HT-29 (cell line): Measurements from ENCODE around the gene GPRIN3. TPM values are rescaled to one million over a fixed set of nuclear protein-coding genes. Genes with fewer than 3 reads are reported as not detected.

Experiments used
- DNase-seq: peaks from one replicate; pipeline ENCODE4 v3.0.0-alpha.2; 2015; ENCODE audit warnings: low spot score
- total RNA-seq: library from RNA; depleted of rRNA; stranded (reverse); fragments of >200 nt; shearing (Covaris generic); gene quantifications from 2 replicates; pipeline ENCODE4 v1.2.3, GENCODE V29; 2014; rRNA removed

Gene GPRIN3
- 2.4 and 3.3 TPM in 2 replicates for total RNA-seq

DNA sequence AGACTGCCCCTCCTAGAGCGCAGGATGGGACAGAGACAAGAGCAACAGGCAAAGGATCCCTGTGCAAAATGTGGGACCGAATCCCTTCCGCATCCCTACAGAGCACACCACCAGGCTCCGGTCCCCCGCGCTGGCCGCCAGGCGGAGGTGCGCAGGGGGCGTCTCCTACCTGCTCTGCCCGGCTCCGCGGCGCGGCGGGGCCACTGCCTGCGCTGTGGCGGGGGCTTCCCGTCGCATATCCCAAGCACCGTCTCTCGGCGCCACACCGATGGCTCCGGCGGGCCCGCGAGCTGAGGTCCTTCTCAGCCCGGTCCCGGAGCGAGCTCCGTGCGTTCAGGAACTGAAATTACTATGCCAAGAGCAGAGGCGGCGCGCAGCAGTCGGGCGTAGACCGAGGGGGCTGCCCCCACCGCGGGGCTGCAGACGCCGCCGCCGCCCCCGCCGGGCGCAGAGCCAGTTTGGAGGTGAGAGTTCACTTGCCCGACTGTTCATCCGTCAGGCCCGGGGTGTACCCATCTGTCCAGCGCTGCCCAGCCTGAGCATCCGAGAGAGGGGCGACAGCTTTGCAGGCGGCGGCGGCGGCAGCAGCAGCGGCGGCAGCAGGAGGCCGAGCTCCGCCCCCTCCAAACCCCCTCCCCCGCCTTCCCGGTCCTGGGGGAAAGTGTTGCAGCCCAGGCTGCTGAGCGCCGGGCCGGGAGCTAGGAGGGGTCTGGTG, at the start of gene GPRIN3:
Gene GPRIN3, minus strand, starts transcription at position 355 of the 715 bp plus-strand sequence. CDS start 57,690 bp downstream, outside the sequence.
- peak; percentile 45 for DNase-seq

DNA sequence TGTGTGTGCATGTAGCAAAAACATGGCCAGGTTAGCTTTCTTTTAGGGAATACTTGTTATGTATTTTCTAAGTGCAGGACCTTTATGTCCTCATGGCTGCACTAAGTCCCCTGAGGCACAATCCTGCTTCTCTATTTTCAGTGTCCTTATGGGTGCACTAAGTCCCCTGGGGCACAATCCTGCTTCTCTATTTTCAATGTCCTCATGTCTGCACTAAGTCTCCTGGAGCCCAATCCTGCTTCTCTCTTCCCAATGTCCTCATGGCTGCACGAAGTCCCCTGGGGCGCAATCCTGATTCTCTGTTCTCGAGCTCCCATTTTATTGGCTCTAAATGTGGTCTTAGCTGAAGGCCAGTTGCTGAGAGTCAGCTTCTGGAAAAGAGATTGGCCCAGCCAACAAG, 49.7 kb upstream of the GPRIN3 start:
- no peak for DNase-seq

DNA sequence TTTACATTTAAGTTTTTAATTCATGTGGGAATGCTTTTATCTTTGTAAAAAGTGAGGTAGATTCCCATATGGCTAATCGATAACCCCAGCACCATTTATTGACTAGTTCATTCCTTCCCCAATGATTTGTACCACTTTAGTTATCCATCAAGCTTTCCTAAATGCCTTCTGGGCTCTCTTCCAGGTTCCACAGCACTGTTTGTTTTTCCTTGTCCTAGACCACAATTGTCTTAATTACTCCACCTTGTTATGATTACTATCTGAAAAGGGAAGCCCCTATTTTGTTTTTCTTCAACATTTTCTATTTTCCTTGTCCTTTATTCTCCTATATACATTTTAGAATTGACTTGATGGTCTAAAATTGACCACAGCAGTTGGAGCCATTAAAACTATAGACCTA, 48.5 kb upstream of the GPRIN3 start:
- DNase-seq = peak; percentile 34

DNA sequence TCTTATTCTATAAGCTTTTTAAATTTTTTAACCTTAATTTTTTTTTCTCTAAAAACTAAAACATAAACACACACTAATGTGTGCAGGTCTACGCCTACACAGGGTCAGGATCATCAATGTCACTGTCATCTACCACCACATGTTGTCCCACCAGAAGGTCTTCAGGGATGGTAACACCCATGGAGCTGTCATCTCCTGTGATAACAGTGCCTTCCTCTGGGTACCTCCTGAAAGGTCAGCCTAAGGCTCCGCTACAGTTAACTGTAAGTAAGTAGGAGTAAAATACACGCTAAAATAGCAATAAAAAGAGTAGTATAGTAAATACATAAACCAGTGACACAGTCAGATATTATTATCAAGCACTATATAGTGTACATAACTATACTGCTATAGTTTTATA, 45.9 kb upstream of the GPRIN3 start:
- DNase-seq = no peak

DNA sequence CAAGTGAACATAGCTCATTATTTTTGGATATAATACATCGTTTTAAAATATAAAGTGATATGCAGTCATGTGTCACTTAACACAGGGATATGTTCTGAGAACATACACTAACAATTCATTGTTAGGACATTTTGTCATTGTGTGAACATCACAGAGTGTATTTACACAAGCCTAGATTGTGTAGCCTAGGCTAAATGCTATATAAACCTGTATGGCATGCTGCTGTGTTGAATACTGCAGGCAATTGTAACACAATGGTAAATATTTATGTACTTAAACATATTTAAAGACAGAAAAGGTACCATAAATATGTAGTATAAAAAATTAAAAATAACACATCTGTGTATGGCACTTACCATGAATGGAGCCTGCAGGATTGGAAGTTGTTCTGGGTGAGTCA, 44.9 kb upstream of the GPRIN3 start:
- no peak for DNase-seq

DNA sequence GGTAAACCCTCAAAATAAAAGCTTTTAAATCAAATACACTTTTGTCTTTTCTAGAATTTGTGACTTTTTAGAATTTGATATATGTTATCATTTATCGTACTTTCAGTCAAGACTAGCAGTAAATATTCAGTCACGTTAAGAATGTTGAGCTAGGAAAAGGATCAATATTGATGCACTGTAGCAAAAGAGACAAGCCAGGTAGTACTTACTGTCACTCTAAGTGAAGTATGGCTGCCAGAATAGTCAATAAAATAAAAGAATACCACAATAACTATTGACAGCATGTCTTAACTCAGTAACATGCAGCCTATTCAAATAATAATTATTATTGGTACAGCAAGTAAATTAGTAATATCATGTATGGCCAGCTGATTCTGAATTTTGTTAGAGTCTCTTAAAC, 43.6 kb upstream of the GPRIN3 start:
- no peak for DNase-seq

DNA sequence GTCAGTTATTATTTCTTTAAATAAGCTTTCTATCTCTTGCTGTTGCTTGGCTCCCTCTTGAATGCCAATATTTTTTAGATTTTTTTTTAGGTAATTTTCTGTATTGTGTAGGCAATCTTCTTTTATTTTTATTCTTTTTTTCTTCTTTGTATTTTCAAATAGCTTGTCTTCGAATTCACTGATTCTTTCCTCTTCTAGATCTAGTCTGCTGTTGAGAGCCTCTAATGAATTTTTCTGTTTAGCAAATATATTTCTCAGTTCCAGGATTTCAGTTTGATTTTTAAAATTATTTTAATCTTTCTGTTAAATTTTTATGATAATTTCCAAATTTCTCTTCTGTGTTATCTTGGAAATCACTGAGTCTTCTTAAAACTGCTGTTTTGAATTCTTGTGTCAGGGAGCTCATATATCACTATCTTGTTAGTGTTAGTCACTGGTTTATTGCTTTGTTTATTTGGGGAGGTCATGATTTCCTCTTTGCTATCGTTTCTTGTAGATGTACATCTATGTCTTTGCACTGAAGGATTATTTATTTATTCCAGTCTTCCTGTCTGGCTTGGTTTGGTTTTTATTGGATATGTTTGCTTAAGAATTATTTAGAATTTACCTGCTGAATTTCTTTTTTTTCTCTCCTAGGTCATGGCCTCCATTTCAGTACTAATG, 39.9 kb upstream of the GPRIN3 start:
- DNase-seq = no peak

DNA sequence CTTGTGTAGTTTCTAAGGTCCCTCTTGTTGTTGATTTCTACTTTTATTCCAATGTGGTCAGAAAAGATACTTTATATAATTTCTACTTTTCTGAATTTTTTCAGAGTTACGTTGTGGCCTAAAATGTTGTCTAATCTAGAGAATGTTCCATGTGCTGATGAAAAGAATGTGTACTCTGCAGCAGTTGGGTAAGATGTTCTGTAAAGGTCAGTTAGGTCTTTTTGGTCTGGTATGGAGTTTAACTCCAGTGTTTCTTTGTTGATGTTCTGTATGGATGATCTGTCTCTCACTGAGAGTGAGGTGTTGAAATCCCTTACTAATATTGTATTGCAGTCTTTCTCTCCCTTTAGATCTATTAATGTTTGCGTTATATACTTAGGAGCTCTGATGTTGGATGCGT, 37.0 kb upstream of the GPRIN3 start:
- no peak for DNase-seq

DNA sequence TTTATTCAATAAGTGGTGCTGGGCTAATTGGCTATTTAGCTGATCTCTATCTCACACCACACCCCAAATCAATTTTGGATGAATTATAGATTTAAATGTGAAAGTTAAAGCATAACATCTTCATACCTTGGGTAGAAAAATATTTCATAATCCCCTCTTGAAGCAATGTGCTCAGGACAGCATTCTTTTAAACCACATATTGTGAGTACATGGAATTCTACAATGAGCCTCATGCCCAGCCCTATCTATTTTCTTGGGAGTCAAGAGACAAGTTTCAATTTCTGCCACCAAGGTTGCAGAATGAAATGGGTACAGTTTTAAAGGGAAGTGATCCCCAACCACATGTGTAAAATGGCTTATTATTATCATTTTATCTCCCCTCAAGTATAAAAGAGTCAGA, 30.6 kb upstream of the GPRIN3 start:
- DNase-seq = no peak

DNA sequence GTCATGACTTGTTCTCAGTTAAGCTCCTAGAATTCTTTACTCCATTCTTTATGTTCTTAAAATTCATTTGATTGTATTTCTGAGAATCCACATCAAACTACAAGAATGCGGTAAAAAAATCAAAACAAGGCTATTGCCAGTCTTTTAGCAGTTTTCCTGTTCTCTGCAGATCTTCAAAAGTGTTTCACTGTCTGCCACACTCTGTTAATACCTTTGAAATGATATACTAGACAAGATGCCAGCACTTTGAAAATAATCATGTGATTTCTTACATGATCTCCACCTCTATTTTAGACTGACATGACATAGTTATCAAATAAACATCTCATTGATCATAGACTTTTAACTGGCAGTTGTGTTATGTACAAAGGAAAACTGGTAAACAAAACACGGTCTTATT, 30.1 kb upstream of the GPRIN3 start:
- DNase-seq = no peak

DNA sequence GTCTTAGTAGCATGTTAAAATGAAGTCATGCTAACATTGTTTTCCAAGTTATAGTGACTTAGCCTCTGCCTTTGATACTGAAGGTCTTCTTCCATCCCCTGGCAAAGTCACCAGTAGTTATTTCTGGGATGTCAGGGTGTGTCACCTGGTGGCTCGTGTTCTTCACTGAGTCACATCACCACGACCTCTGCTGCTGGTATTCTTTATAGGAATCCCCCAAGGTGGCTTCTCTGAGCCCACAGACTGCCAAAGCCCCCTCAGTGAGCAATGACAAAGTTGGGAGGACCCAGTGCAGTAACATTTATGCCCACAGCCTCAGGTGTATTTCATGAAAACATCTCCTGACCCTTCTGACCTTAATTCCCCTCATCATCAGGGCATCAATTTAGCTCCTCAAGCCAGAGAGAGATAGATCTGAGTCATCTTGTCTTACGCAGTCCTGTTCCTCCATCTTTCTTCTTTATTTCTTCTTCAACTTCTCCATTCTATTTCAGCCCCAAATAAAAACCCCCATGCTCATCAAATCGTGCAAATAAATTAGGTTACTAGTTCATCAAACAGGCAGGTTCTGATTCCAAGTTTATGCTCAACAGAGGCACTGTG, 29.3 kb upstream of the GPRIN3 start:
- DNase-seq = no peak

DNA sequence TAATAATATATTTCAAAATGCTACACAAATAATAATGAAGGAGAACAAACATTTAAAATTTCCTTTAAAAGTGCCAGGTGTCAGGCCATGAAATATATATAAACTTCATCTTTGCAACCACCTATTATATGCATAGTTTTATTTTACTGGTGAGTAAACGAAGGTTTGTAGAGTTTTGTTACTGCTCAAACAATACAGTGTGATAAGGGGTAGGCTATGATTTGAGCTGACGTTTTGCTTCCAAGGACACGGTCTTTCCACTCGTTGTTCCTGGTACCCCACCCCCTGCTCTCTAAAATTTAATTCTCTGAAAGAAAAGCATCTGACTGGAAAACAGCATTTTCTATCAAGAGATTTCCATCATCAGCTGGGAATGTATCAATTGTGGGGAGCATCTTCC, 27.2 kb upstream of the GPRIN3 start:
- DNase-seq = no peak

DNA sequence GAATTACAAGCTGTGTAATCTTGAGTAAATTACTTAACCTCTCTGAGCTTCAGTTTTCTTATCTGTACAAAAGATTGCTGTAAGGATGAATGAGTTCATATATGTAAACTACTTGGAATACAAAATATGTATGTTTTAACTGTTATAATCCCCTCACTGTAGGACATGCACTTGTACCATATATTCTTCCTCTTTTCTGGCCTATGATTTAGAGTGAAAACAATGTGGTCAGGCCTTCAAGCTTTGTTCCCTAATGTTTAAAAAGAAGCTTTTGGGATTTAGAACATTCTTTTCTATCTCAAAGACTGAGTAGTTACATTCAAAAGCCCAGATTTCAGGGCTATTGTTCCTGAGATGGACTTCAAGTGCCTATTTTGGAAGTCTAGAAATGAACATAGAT, 26.7 kb upstream of the GPRIN3 start:
- DNase-seq = no peak

DNA sequence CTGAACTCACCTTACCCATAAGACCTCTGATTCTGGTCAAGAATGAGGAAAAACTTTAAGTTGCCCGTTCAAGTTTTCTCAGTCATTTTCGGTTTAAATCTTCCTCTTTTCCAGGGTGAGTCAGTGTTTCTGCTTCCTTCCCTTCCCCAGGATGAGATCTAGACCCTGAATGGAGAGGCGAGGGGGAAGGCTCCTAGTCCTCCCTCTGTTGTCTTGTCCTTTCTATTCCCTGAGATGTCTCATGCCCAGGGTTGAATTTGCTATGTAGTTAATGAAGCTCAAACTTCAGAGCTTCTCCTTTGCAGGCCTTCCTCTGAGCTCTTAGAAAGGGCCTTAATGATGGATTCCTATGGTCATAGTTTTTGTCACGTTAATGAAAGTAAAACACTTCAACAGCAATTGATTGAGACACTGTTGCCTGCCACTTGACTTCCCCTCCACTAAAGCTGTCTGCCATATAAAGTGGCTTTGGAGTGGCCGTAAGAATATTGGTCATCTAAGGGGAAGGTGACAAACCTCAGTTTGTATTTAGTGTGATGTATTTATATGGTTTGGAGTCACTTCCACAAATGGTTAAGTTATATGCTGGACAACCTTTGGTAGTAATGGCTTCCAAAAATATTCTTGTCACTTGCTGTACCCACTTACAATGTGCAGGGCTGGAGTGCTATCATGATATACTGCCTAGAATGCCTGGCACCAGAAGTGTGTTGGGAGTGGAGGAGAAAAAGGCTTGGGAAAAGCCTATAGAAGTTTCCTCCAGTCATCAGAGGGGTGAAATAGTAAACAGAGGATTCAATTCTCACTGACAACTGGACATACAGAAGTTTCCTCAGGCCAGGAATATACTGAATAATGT, 24.3 kb upstream of the GPRIN3 start:
- DNase-seq = no peak

DNA sequence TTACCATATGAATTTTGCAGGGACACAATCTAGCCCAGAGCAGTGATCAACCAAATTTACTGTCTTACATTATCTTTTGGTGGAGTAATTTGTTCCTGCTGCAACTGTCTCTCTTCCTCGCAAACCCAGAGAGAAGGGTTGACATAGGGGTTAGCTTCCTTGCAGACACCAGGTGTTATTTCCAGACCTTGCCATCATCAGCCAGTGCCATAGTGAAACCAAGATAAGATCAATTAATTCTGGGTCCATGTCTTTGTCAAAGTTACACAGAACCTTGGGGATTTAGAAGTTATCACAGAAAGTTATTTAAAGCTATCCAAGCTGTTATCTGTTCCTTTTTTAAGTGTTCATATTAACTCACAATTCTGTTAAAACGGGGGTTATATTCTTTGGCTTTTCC, 23.6 kb upstream of the GPRIN3 start:
- DNase-seq = no peak

DNA sequence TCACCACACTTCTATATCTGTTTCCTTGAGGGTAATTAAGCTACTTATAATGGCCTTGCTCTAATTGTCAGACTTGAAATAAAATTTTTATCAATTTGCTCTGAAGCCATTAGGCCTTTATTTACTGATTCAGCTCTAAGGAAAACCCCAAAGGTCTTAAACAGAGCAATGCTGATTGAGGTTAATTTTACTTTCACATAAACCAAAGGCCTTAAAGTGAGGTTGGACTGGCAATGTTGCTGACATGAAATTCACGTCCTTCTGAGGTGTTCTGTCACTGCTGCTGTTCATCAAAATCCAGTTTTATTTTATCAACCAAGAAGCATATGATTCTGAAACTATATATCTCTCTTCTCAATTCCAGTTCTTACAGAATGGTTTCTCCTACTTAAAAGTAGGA, 21.7 kb upstream of the GPRIN3 start:
- no peak for DNase-seq

DNA sequence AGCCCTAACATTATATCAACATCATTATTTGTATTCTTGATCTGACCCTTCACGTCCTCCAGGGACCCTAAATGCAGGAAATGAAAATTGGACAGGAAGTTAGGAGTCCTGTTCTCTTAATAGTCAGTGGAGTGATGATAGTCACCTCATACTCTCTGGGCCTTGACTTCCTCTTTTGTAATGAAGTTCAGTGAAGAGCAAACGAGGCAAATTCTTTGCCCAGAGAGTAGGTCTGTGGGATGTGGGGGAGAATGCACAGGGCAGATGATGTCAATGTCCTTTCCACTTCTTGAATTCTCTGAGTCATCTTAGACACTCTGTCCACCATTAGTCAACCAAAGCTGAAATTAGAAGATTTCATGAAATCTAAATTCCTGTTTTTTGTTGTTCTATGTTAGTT, 17.1 kb upstream of the GPRIN3 start:
- DNase-seq = no peak

DNA sequence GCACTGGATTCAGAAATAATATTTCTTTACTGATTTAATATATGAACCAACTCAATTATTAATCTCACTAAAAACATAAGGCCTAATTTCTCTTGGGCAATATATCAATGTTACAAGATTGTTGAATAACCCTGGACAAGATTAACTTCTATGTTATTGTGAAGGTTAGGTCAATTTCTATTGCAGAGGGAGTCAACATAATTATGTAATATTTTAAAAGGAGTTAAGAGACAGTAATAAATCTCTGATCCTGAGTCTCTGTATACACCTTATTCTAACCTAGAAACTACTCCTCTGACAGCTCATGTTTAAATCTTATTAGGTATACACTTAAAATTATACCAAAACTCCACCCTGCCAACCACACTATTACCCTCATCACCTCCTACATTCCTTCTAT, 15.1 kb upstream of the GPRIN3 start:
- DNase-seq = no peak

DNA sequence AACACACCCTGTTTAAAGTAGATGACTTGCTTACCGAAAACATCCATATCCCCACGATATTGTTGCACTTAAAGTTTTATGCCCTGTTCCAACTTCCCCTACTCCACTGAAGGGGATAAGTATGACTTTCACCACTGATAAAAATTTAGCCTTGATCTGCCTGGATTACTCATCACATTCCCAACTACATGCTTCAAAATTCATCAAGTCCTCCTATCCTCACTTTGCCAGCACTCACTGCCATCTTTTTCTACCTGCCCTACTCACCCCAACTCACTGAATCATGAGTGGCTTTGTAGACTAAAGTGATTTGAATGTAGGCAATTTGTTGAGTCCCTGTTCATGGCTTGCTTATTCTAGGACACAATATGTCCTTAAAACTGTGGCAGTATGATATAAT, 12.2 kb upstream of the GPRIN3 start:
- DNase-seq = no peak

DNA sequence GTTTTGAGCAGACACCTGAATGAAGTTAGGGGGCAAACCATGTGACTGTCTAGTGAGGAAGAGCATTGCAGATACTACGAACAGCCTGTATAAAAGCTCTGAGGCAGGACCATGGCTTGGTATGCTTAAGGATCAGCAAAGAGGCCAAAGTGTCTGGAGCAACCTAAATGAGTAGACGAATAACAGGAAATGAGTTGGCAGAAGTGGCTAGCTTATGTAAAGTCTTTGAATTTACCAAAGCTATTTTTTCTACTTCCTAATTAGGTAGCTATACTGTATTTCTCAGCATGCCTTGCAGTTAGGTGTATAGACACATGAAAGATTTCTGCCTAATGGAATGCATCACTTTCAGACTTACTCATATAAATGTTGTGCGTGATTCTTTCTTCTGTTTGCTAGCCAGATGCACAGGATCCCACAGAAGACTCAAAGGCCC, 9.3 kb upstream of the GPRIN3 start:
- peak; percentile 10 for DNase-seq

DNA sequence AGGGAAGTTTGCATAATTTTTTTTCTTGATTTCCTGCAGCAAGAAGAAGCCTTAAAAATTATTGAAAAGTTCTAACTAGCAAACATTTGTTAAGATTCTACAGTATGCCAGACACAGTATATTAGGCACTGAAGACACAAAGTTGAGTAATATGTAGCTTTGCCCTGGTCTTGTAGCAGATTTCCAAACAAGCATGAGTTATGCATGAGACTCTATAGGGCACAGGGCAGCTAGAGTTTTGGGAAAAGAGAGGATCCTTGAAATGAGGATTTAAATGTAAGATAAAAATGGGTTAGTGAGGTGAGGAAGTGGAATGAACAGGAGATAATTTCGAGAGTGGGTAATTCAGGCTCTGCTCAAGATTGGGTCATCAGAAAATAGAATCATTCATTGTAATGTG, 8.6 kb upstream of the GPRIN3 start:
- DNase-seq = no peak

DNA sequence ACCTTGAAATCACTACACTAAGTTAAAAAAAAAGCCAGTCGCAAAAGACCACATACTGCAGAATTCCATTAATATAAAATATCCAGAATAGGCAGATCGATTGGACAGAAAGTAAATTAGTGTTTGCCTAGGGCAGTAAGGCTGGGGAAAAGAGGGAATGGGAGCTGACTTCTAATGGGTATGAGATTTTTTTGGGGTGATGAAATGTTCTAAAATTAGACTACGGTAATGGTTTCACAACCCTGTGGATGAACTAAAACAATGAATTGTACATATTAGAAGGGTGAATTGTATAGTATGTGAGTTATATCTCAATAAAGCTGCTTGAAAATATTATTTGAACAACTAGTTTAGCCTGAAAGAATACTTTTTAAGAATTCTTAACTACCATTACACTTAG, 6.7 kb upstream of the GPRIN3 start:
- DNase-seq = no peak
